K562 (cell line): Measurements from ENCODE around the gene PPA1. TPM values are rescaled to one million over a fixed set of nuclear protein-coding genes. Genes with fewer than 3 reads are reported as not detected.

Source experiments
- ATAC-seq: fragments of 200-7000 bp; cut with Tn5 transposase; 3 replicates; pipeline ENCODE4 v1.9.1; 2020; ENCODE audit warnings: moderate library complexity
- BruUV-seq: library from RNA; stranded (reverse); fragments of 400-500 nt; replicated peaks from 2 replicates; lab custom pipeline; 2021; lab: Mats Ljungman, UMichigan
- CTCF ChIA-PET: fragments of 300-600 bp; formaldehyde crosslinking; extraction: SDS; loops from one replicate; lab custom pipeline; 2021; ENCODE audit warnings: low intra/inter-chr PET ratio; lab: Yijun Ruan, JAX
- POLR2A ChIA-PET: fragments of 300-600, 350-650 bp; sonication (Branson Sonifier 250); formaldehyde crosslinking; extraction: SDS; loops from one replicate; lab custom pipeline; 2021; ENCODE audit warnings: antibody characterized with exemption, inconsistent platforms; lab: Yijun Ruan, JAX
- DNase-seq, 4 experiments: peaks; one replicate each; pipeline versions ENCODE4 v3.0.0 to v3.0.0-alpha.2; 2011 to 2018; ENCODE audit warnings: low spot score in 3 of 4, mixed read lengths in 3 of 4; ENCODE audit errors: extremely low read depth in 1 of 4
- FAIRE-seq: peaks from 2 replicates; lab custom pipeline; 2011; peaks lifted over from hg19 to GRCh38; lab: Jason Lieb, UNC
- H2AFZ ChIP-seq: 2 replicates; pipeline ENCODE4 v1.6.0; 2011; ENCODE audit warnings: low read depth, low read length, control low read depth, inconsistent platforms
- H3K27ac ChIP-seq: fragments of 200-600 bp; 3 replicates; pipeline ENCODE4 v1.8.0; 2011; ENCODE audit warnings: low read depth, mild to moderate bottlenecking, control low read depth, inconsistent platforms, low read length, moderate library complexity, mixed read lengths; ENCODE audit errors: extremely low read depth
- H3K27me3 ChIP-seq, 2 experiments: fragments of 300-600 bp in 1 of 2; 2 replicates in 1 of 2; 3 replicates in 1 of 2; pipeline versions ENCODE4 v1.6.0 to v1.8.0; 2011; ENCODE audit warnings: inconsistent platforms in 2 of 2, low read length in 2 of 2, mild to moderate bottlenecking in 1 of 2, mixed read lengths in 1 of 2, moderate library complexity in 1 of 2; ENCODE audit not compliant: control insufficient read depth in 2 of 2, insufficient read depth in 2 of 2
- H3K36me3 ChIP-seq: fragments of 300-600 bp; 3 replicates; pipeline ENCODE4 v1.8.0; 2011; ENCODE audit warnings: mild to moderate bottlenecking, low read length, inconsistent platforms; ENCODE audit not compliant: control insufficient read depth, insufficient read depth
- H3K4me1 ChIP-seq, 2 experiments: fragments of 200-600 bp in 1 of 2; replicated peaks in 1 of 2; 2 replicates in 1 of 2; 3 replicates in 1 of 2; pipeline versions ENCODE4 v1.5.1 to v1.8.0; 2011; ENCODE audit warnings: inconsistent platforms in 2 of 2, low read length in 2 of 2, mild to moderate bottlenecking in 1 of 2, mixed read lengths in 1 of 2, moderate library complexity in 1 of 2; ENCODE audit not compliant: control insufficient read depth in 2 of 2, insufficient read depth in 2 of 2
- H3K4me2 ChIP-seq: 2 replicates; pipeline ENCODE4 v1.6.1; 2011; ENCODE audit warnings: low read length, control low read depth, inconsistent platforms, mixed read lengths; ENCODE audit not compliant: insufficient read depth
- H3K4me3 ChIP-seq: fragments of 200-600 bp; sonication (generic), shearing (Covaris generic); 2 replicates; pipeline ENCODE4 v1.5.1; 2016; ENCODE audit warnings: control low read depth, inconsistent platforms
- H3K79me2 ChIP-seq: fragments of 200-600 bp; 3 replicates; pipeline ENCODE4 v1.8.0; 2011; ENCODE audit warnings: low read length, inconsistent platforms; ENCODE audit not compliant: control insufficient read depth, insufficient read depth
- H3K9ac ChIP-seq, 2 experiments: 2 replicates each; pipeline versions ENCODE4 v1.6.0 to v1.6.1; 2011; ENCODE audit warnings: low read depth in 2 of 2, low read length in 2 of 2, control low read depth in 1 of 2, inconsistent platforms in 1 of 2, mild to moderate bottlenecking in 1 of 2, mixed read lengths in 1 of 2; ENCODE audit not compliant: insufficient read depth in 1 of 2
- H3K9me1 ChIP-seq: one replicate; pipeline ENCODE4 v1.6.0; 2011; ENCODE audit warnings: inconsistent platforms, mild to moderate bottlenecking, low read length, moderate library complexity; ENCODE audit not compliant: control insufficient read depth, insufficient read depth
- H3K9me3 ChIP-seq: replicated peaks from 2 replicates; pipeline ENCODE4 v1.5.1; 2011; ENCODE audit warnings: low read depth, low read length, inconsistent platforms; ENCODE audit not compliant: control insufficient read depth, insufficient read depth
- H4K20me1 ChIP-seq: replicated peaks from 2 replicates; pipeline ENCODE4 v1.6.1; 2011; ENCODE audit warnings: low read length, inconsistent platforms, mixed read lengths; ENCODE audit not compliant: control insufficient read depth, insufficient read depth
- KDM1A ChIP-seq, 2 experiments: fragments of 450-650 bp; IDR thresholded peaks; 2 replicates each; pipeline ENCODE4 v1.6.1; 2016; ENCODE audit warnings: mild to moderate bottlenecking in 2 of 2
- NFIC ChIP-seq: fragments of 450-650 bp; IDR thresholded peaks from 2 replicates; pipeline ENCODE4 v1.6.1; 2017; ENCODE audit warnings: mild to moderate bottlenecking, inconsistent platforms
- SMARCE1 ChIP-seq: fragments of 450-650 bp; IDR thresholded peaks from 2 replicates; pipeline ENCODE4 v1.7.1; 2016; ENCODE audit warnings: mild to moderate bottlenecking
- TAL1 ChIP-seq: fragments of 450-650 bp; IDR thresholded peaks from 2 replicates; pipeline ENCODE4 v1.6.1; 2016; ENCODE audit warnings: mild to moderate bottlenecking
- WGBS: fragments of 100-300 bp; shearing (Covaris generic); methylation state at CpG from one replicate; pipeline ENCODE4 v1.1.6; 2016; ENCODE audit warnings: low coverage, mixed read lengths; ENCODE audit not compliant: insufficient coverage; ENCODE audit errors: missing lambda C conversion rate; 5-methylcytosine and 5-hydroxymethylcytosine counted together
- in situ Hi-C: fragments of 300-500 bp; cut with MboI; formaldehyde crosslinking; loops from 4 replicates; pipeline ENCODE4 v1.15.0; 2018; ENCODE audit warnings: inconsistent platforms, mixed read lengths
- intact Hi-C: fragments of 100-400 bp; cut with micrococcal nuclease; formaldehyde crosslinking; loops from 2 replicates; pipeline ENCODE4 v1.14.2; 2022
- polyA plus RNA-seq, 8 experiments: library from polyadenylated mRNA; depleted of rRNA in 4 of 8; stranded (reverse) in 5 of 8; unstranded in 3 of 8; fragments of >200 nt; fragmentation: Nextera tagmentation in 2 of 8; fragmentation: Illumina TruSeq in 1 of 8; extraction: Ambion mirVana in 2 of 8; extraction: Trizol in 1 of 8; gene quantifications; 2 replicates each; pipeline versions ENCODE4 v1.2.1 to v1.2.3, GENCODE V29; 2011 to 2014; ENCODE audit warnings: inconsistent platforms in 1 of 8, missing spikeins in 1 of 8
- total RNA-seq, 7 experiments: library from RNA; depleted of rRNA in 6 of 7; stranded (reverse); fragments of >200 nt in 6 of 7; fragmentation: Illumina TruSeq in 2 of 7; extraction: Trizol in 2 of 7; gene quantifications; 2 replicates each; pipeline versions ENCODE4 v1.2.1 to v1.2.3, GENCODE V29; 2011 to 2021; ENCODE audit warnings: low replicate concordance in 1 of 7
- TF ChIP-seq, protein P1 (sequence below): sonication (generic); IDR thresholded peaks from 2 replicates; pipeline ENCODE4 v1.6.1; 2016

PPA1 gene
- total and polyA plus RNA-seq, 9 of the 15 experiments (the other 6 are each of a cell fraction or from before 2014, with no cell fraction given), result 301 to 635 (median 471) TPM

- H3K27me3 ChIP-seq, result no peaks in the 10 kb centered on the region
- POLR2A ChIA-PET, result interaction anchor here (0.5 to 1.9 kb wide), 5 partner anchors 8 to 516 kb away, joined by 3 to 9 read pairs (median 3); partner anchors contain the start of gene SAR1A
- no peak overlapping the region for H3K9ac ChIP-seq
- TF ChIP-seq, protein P1, sequence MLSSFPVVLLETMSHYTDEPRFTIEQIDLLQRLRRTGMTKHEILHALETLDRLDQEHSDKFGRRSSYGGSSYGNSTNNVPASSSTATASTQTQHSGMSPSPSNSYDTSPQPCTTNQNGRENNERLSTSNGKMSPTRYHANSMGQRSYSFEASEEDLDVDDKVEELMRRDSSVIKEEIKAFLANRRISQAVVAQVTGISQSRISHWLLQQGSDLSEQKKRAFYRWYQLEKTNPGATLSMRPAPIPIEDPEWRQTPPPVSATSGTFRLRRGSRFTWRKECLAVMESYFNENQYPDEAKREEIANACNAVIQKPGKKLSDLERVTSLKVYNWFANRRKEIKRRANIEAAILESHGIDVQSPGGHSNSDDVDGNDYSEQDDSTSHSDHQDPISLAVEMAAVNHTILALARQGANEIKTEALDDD, result 0 out of 2 replicates have a peak, but pooled peaks have one; percentile 43
- TF ChIP-seq TAL1 (no peak; the same call in 1 of the 2 replicates), SMARCE1 (no peak), NFIC (no peak), KDM1A (IDR thresholded peaks at IDR 0.05) (0 out of 4 replicates have a peak, but pooled peaks of 1 of the 2 experiments have one; percentile 10)
- no peak overlapping the region for H3K4me3 ChIP-seq
- H4K20me1 ChIP-seq, result peaks cover 12% of the 10 kb centered on the region
- no peaks in the 10 kb centered on the region for H3K9me1 ChIP-seq
- intact Hi-C loops (no loop called here), in situ Hi-C loops (no loop called here)
- H3K9me3 ChIP-seq, result no peaks in the 10 kb centered on the region
- WGBS, result 61% methylated on average over 2 of the region's 2 CpGs
- no peak overlapping the region for H2AFZ ChIP-seq
- peaks cover 0 to 5% of the 10 kb centered on the region in 2 experiments; a peak in 3 of 5 replicates for H3K4me1 ChIP-seq
- DNase-seq (peak in 2 of 4 experiments; percentile 37 to 38), ATAC-seq (no peak), FAIRE-seq (no peak)
- no peak overlapping the region for H3K4me2 ChIP-seq
- CTCF ChIA-PET, result no interaction called here
- no TSS peak for BruUV-seq
- H3K79me2 ChIP-seq, result peaks cover 42% of the 10 kb centered on the region
- peaks cover 93% of the 10 kb centered on the region for H3K36me3 ChIP-seq
- no peak overlapping the region for H3K27ac ChIP-seq
These were observed 75.1 kb downstream of the PPA1 start for GRCh38 chr10:70158113-70158512.
